HEK293T (cell line): ENCODE results near the gene CD164.

Experiments
- LEF1 ChIP-seq: fragments of 450-650 bp; IDR thresholded peaks from 2 replicates; pipeline ENCODE4 v1.6.1; 2017; ENCODE audit warnings: mild to moderate bottlenecking, borderline replicate concordance
- SP1 ChIP-seq: fragments of 450-650 bp; IDR thresholded peaks from 2 replicates; pipeline ENCODE4 v1.6.1; 2017
- TF ChIP-seq, protein P1 (sequence below): fragments of 450-650 bp; IDR thresholded peaks from 2 replicates; pipeline ENCODE4 v1.6.1; 2016

DNA sequence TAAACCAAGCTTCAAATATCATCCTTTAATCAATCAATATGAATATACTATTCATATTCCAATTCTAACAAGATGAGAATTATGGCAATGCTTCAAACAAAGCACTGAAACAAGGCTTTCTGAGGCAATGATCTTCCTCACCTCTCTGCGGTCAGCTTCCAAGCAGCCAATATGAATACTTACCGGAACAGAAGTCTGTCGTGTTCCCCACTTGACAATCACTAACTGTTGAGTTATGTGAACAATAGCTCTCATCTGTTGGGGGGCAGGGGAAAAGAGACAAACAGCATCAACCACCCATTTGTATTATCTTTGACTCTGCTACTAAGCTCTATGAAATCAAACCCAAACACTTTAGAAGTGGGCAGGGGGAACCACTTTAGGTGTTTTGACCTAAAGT, 4.5 kb downstream of the CD164 start:
- TF ChIP-seq, protein P1, sequence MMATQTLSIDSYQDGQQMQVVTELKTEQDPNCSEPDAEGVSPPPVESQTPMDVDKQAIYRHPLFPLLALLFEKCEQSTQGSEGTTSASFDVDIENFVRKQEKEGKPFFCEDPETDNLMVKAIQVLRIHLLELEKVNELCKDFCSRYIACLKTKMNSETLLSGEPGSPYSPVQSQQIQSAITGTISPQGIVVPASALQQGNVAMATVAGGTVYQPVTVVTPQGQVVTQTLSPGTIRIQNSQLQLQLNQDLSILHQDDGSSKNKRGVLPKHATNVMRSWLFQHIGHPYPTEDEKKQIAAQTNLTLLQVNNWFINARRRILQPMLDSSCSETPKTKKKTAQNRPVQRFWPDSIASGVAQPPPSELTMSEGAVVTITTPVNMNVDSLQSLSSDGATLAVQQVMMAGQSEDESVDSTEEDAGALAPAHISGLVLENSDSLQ = no peak
- no peak for TF ChIP-seq SP1
- TF ChIP-seq LEF1 = no peak
